Inflammatory macrophage (primary cell): Measurements from ENCODE around the gene PDCD10.

Source experiments
- DNase-seq, 2 donors: peaks; one replicate each; pipeline ENCODE4 v3.0.0-alpha.2; 2020 to 2022

Gene PDCD10

DNA sequence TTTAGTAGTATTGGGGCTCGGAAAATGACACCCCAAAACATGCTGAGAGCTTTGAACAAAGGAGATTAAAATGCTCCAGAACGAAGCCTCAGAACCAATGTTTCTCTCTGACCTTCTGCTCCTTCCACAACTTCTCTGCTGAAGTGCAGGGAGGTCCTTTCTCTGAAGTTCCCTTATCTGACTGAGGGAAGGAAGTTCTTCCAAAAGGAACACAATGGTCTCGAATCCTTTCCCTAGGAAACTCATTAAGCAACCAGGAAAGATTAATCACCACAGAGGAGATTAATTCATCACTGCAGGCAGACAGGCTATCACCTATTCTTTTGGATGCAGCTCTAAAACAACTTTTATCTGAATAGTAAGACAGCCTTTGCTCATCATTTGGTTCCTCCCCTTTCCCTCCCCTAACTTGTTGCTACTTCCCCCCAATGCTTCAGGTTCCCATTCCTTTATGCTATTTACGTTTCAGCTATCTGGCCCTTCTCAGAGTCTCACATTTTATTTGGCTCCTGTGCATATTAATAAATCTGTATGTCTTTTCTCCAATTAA, 62.7 kb downstream of the PDCD10 start:
- no peak for DNase-seq

DNA sequence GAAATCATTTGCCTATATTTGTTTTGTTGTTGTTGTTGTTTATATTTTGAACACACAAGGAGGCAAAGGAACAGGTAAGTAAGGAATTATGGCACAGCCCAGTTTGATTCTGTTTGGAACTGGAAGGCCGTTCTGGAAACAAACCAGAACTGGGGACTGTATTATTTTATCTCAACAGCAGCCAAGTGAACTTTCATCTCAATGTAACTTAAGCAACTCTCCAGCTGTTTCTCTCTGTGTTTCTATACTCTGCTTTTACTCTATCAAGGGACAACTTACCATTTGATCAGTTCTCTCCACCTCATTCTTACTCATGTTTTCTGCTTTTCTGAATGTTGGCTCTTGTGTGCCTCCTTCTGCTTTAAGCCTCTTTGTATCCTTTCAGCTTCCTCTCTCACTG, 65.0 kb downstream of the PDCD10 start:
- no peak for DNase-seq

- DNase-seq, result no peak
Measured at GRCh38 chr3:167668651-167669050, 66.0 kb downstream of the PDCD10 start.

GRCh38 chr3:167666563-167666962, 68.1 kb downstream of the PDCD10 start:
- DNase-seq, result no peak

DNA sequence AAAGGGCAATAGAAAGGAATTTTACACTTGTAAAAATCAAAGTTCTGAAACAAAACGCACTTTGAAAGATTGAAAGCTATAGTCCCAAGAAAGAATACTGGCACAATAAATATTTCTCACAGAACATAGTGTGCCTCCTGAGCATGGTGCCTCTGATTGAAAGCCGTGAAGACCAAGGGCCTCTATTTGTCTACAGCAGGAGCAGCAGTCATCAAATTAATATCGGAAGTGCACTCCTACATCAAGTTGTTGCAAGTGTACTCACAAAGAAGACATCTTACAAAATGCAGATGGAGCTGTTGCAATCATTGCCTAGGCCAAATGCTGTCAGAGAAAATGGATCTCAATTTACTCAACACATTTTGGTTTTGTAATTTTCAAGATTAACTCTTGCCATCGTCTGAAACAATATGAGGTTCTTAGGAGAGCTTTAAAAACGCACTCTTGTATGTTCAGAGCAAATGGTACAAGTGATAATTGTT, 71.7 kb downstream of the PDCD10 start:
- peak; percentile 32 to 49 for DNase-seq

DNA sequence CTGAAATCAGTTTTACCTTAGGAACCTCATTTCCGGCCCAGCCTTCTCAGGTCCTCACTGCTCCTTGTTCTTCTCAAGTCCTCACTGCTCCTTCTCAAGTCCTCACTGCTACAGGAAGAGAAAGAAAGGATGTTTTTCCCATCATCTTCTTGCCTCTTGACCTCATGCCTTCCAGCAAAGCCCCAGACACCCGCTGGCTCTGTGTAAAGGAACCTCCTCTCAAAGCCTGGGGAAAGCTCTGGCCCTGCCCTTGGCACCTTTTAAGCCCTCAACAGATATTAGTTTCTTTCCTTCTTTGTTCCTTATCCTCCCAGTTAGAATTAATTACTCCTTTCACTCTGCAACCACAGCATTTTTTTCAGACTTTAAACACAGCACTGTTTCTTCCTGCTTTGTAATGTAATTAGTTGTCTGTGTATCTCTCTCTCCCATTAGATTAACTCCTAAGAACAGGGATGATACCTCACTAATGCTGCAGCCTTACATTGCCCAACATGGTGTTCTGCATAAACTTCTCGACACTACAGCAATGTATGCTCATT, 76.9 kb downstream of the PDCD10 start:
- no peak for DNase-seq

DNA sequence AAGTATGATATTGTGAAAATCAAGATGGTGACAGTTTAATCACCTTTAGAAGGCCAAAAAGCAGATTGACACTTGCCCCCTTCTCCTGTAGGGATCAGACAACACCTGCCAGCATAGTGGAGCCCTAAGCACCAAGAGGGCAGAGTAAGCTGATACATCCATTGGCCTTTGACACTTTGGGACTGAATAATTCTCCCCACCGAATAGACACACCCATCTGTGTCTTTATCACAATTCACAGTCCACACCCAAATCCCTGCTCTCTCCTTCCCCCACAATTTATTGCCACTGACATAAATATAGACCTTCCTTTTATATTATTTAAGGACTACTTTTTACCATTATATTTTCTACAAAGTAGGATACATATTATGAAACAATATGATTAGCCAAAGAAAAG, 77.9 kb downstream of the PDCD10 start:
- no peak for DNase-seq

DNA sequence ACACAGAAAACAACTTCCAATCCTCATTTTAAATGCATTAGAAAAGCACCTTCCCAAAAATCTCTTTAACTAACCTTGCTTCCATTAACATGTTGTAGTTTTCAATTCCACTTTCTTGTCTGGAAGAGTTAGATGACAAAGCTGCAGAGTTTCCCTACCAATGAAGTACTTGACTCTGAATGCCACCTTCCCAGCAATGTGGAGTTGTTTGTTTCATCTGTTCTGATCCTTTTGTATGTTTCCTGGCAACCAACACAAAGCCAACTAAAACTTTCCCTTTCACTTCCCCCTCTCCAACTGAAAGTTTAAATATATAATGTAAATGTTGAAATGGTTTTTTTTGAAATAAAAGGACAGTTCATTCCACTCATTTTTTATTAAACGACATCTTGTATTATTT, 80.9 kb downstream of the PDCD10 start, which contains the start of gene WDR49:
Gene WDR49 (minus strand): TSS at position 183 of the 400 bp plus-strand sequence. CDS start 517 bp downstream, outside the sequence.
- DNase-seq, result peak; percentile 27 to 69

DNA sequence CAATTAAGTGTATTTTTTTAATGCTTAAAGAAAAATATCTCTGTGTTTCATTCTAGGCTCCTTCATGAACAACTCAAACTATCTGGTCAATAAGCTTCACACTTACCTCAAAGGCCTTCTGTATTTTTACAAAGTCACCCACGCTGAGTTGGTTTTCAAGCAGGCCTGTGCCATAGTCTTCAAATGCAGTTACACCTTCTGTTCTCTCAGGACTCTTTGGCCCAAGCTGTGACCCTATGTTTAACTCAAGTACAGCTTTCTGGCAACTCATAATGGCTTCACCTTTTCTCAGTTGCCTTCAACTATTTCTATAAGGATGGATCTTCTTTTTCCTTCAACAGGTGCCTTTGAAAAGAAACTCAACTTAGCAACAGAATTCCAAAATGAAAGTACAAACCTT, 81.5 kb downstream of the PDCD10 start:
- DNase-seq, result no peak

DNA sequence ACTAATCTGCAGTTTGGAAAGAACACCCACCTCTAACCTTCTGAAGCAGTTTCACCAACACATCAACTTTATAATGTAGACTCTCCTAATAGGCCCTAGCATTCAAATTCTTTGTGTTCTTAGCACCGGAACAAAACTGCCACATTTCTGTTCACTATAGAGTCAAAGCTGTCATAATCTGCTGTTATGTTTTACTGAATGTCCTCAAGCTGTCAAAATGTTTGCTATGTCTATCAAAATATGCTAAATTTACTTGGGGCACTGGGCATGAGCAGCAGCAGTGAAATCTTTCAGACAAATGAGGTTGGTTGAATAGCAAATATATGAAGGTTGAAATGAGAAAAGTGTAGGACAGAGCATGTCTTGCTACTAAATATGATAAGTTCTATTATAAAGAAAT, 82.9 kb downstream of the PDCD10 start:
- DNase-seq, result no peak

DNA sequence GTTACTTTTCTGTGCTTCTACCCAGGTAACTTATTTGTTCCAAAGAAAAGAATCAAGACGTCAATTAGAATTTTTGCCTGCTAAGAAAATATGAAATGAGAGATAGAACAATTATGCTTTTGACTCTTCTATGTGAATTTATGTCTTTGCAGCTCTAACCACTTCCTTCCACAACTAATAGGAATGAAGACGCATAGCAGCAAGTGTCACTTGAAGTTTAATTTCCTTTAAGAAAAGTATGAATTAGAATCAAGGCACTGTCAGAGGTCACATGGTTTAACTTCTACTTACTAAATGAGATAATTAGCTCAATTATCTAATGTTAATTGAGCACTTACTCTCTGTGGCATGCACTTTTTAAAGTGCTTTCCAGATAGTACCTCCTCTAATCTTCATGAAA, 84.2 kb downstream of the PDCD10 start:
- no peak for DNase-seq

DNA sequence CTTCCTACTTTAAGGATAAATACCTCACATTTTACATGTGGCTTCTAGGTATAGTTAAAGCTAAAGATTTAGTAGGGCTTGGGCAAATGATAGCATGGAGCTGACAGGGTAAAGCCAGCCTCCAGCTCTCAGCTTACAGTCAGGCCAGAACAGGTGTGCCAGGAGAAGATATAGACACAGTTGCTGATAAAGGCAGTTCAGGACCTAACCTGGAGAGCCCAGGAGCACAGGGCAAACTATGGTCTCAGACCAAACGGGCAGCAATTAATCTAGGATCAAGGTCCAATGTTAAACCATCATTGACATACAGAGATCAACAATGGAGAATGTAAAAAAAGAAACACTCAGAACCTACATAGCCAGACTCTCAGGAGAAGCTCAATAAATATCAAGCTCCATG, 84.9 kb downstream of the PDCD10 start:
- no peak for DNase-seq

DNA sequence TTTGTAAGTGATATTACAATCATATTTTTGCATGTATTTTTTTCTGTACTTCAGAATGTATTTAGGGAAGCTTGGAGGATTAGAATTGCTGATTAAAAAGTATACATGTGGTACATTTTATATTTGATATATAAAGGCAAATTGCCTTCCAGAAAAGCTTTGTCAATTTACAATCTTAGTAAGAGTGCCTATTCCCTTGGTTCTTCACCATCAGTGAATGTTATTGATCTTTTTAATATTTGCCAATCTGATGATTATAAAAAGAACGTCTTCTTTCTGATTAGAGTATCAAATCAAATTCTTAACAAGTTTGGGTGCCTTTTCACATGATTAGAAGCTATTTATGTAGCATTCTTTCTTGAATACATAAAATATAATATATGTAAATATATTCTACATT, 90.1 kb downstream of the PDCD10 start:
- DNase-seq, result no peak
